ENCODE data around the gene IRX4. TPM values are rescaled to one million over a fixed set of nuclear protein-coding genes. Genes with fewer than 3 reads are reported as not detected.

Gene IRX4
- total and polyA plus RNA-seq, 2 experiments from 2014 or later = 0.82 to 1.7 TPM

- no peak overlapping the region for H3K4me3 ChIP-seq
- no peak overlapping the region for H3K27ac ChIP-seq (ENCODE audit: low read depth)
- no peaks in the 10 kb centered on the region for H3K79me2 ChIP-seq (replicated peaks; ENCODE audit: insufficient read depth)
- no peak overlapping the region for H2AFZ ChIP-seq
- Mint-ChIP-seq H3K9me3 (no peaks in the 10 kb centered on the region), H3K27ac (no peak overlapping the region), H3K4me3 (no peak overlapping the region; the same call in 2 of the 3 replicates), H3K4me1 (peaks cover 6% of the 10 kb centered on the region), H3K36me3 (ENCODE audit: low read depth) (no peaks in the 10 kb centered on the region), H3K27me3 (ENCODE audit: insufficient read depth, low read depth, poor library complexity) (peaks cover 6% of the 10 kb centered on the region)
- ATAC-seq (no peak), DNase-seq (ENCODE audit: low spot score) (no peak)
- H3K4me2 ChIP-seq = no peak overlapping the region; the same call in 1 of the 2 replicates
- no peaks in the 10 kb centered on the region for H3K36me3 ChIP-seq (ENCODE audit: insufficient read depth)
- TF ChIP-seq ZNF462 (CRISPR knock-in tag; IDR thresholded peaks at IDR 0.05) (no peak), EZH2 (IDR thresholded peaks at IDR 0.05; ENCODE audit: low read depth, unreplicated experiment) (no peak), CTCF (conservative IDR thresholded peaks at IDR 0.05; ENCODE audit: low read depth in 2 of 2) (no peak), ETS1 (IDR thresholded peaks at IDR 0.05) (no peak), REST (IDR thresholded peaks at IDR 0.05; ENCODE audit: unreplicated experiment) (no peak), NANOG (IDR thresholded peaks at IDR 0.05; ENCODE audit: borderline replicate concordance) (no peak)
- peaks cover 20% of the 10 kb centered on the region for H3F3A ChIP-seq (replicated peaks; ENCODE audit: low read depth)
- peaks cover 15% of the 10 kb centered on the region for H3K27me3 ChIP-seq (ENCODE audit: insufficient read depth)
- peaks cover 15% of the 10 kb centered on the region; the same call in 1 of the 2 replicates for H3K4me1 ChIP-seq (ENCODE audit: insufficient read depth)
- H4K20me1 ChIP-seq (replicated peaks; ENCODE audit: insufficient read depth) = no peaks in the 10 kb centered on the region
- H3K9me2 ChIP-seq (ENCODE audit: insufficient read depth) = no peaks in the 10 kb centered on the region
Observed at GRCh38 chr5:1926471-1927341, 44.0 kb upstream of the IRX4 start.

Data from GM23338 (cell line).